ENCODE measurements around the gene ARL15.

DNA sequence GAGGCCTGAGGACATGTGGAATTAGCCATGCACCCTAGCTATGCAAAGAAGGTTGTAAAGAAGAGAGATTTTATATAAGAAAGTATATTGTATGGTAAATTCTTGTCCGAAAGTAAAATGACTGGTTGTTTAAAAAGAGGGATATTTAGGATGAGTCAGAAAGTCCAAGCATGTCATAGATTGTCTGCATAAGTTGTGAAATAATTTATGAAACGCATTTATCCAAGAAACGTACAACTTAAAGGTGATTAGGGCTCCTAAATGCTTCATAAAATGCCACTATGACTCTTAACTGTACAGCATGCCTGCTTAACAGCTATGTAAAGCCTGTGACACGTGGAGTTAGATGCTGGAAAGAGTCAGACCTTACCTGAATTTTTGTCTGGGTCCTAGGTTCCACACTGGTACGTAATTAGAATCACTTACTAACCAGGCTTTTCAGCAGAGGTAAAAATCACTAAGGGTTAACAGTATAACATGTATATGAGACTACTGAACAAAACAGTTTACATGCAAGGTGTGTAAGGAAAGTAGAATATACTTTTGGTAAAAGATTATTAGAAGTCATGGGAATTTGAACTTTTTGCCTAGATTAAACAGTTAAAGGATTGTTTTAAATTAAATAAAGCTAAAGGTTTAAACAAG, 37.0 kb upstream of the ARL15 start:
- no peak for TF ChIP-seq POLR2A (IDR thresholded peaks at IDR 0.05)
- no peak for TF ChIP-seq CTCF (IDR thresholded peaks at IDR 0.05)
- TF ChIP-seq EP300 (IDR thresholded peaks at IDR 0.05): no peak
